Loucy (cell line): ENCODE data around the gene EML1.

Source experiments
- H2AFZ ChIP-seq: fragments of 200-600 bp; sonication (generic); 2 replicates; pipeline ENCODE4 v1.6.0; 2016; ENCODE audit warnings: antibody characterized with exemption, mild to moderate bottlenecking, low read length, moderate library complexity
- H3F3A ChIP-seq: fragments of 200-600 bp; 2 replicates; pipeline ENCODE4 v1.6.0; 2016; ENCODE audit warnings: antibody characterized with exemption, low read depth, mild to moderate bottlenecking
- H3K27me3 ChIP-seq: fragments of 200-600 bp; sonication (generic); 2 replicates; pipeline ENCODE4 v1.6.1; 2014; ENCODE audit warnings: low read length, mild to moderate bottlenecking; ENCODE audit not compliant: insufficient read depth, poor library complexity, severe bottlenecking
- H3K36me3 ChIP-seq: fragments of 200-600 bp; sonication (generic); 2 replicates; pipeline ENCODE4 v1.6.1; 2016; ENCODE audit warnings: low read length; ENCODE audit not compliant: insufficient read depth
- H3K4me1 ChIP-seq: fragments of 200-600 bp; sonication (generic); 2 replicates; pipeline ENCODE4 v1.5.1; 2014; ENCODE audit warnings: low read length, mild to moderate bottlenecking; ENCODE audit not compliant: insufficient read depth, poor library complexity, severe bottlenecking
- H3K4me2 ChIP-seq: fragments of 200-600 bp; sonication (generic); 2 replicates; pipeline ENCODE4 v1.6.0; 2014; ENCODE audit warnings: antibody characterized with exemption, low read length, low read depth, mild to moderate bottlenecking; ENCODE audit not compliant: poor library complexity, severe bottlenecking
- H3K4me3 ChIP-seq: fragments of 200-600 bp; sonication (generic); 2 replicates; pipeline ENCODE4 v1.5.1; 2014; ENCODE audit warnings: low read length, mild to moderate bottlenecking, mixed read lengths; ENCODE audit not compliant: poor library complexity, severe bottlenecking
- H3K79me2 ChIP-seq: fragments of 200-600 bp; sonication (generic); 2 replicates; pipeline ENCODE4 v1.6.1; 2014; ENCODE audit warnings: low read length; ENCODE audit not compliant: insufficient read depth
- H3K9ac ChIP-seq: fragments of 200-600 bp; sonication (generic); 2 replicates; pipeline ENCODE4 v1.6.0; 2014; ENCODE audit warnings: mild to moderate bottlenecking, low read depth, low read length, moderate library complexity; ENCODE audit not compliant: poor library complexity, severe bottlenecking
- H3K9me2 ChIP-seq: fragments of 200-600 bp; sonication (generic); replicated peaks from 2 replicates; pipeline ENCODE4 v1.6.1; 2016; ENCODE audit warnings: low read depth, low read length, mixed read lengths
- H3K9me3 ChIP-seq: fragments of 200-600 bp; sonication (generic); 2 replicates; pipeline ENCODE4 v1.6.1; 2014; ENCODE audit warnings: mild to moderate bottlenecking, antibody characterized with exemption, low read length, low read depth; ENCODE audit not compliant: insufficient read depth
- H4K20me1 ChIP-seq: fragments of 200-600 bp; sonication (generic); 2 replicates; pipeline ENCODE4 v1.6.0; 2014; ENCODE audit warnings: antibody characterized with exemption, low read length, mild to moderate bottlenecking; ENCODE audit not compliant: insufficient read depth, poor library complexity, severe bottlenecking
- EZH2phosphoT487 ChIP-seq: fragments of 200-600 bp; IDR thresholded peaks from 2 replicates; pipeline ENCODE4 v1.6.1; 2018; ENCODE audit warnings: antibody characterized with exemption, mild to moderate bottlenecking, moderate library complexity, borderline replicate concordance
- TF ChIP-seq, protein P1 (sequence below): fragments of 200-600 bp; sonication (generic); conservative IDR thresholded peaks from 2 replicates; pipeline ENCODE4 v1.5.1; 2014; ENCODE audit warnings: mild to moderate bottlenecking, antibody characterized with exemption, low read length

EML1 gene

DNA sequence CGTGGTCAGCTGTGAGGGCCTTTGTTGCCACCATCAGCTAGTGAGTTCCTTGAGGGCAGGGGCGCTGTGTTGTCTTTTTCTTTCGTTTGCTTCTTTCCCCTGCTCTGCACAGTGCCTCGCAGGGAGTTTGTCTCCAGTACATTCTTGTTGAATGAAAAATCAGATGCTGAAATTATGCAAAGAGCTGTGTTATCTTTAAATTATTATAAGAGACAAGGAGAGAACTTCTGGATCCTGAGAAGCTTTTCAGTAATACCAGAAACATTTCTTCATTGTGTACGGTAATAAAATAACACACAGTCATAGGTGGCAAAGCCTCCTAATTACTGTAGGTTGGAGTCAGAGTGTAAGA, 14.9 kb downstream of the EML1 start:
- peaks cover 99% of the 10 kb centered on the region for H3K27me3 ChIP-seq
- no peaks in the 10 kb centered on the region for H3K4me1 ChIP-seq
- H2AFZ ChIP-seq, result no peak overlapping the region
- H3K79me2 ChIP-seq, result no peaks in the 10 kb centered on the region
- H3K9ac ChIP-seq, result no peak overlapping the region
- no peaks in the 10 kb centered on the region for H3F3A ChIP-seq
- no peak overlapping the region for H3K4me3 ChIP-seq
- TF ChIP-seq EZH2phosphoT487, result no peak
- TF ChIP-seq, protein P1, sequence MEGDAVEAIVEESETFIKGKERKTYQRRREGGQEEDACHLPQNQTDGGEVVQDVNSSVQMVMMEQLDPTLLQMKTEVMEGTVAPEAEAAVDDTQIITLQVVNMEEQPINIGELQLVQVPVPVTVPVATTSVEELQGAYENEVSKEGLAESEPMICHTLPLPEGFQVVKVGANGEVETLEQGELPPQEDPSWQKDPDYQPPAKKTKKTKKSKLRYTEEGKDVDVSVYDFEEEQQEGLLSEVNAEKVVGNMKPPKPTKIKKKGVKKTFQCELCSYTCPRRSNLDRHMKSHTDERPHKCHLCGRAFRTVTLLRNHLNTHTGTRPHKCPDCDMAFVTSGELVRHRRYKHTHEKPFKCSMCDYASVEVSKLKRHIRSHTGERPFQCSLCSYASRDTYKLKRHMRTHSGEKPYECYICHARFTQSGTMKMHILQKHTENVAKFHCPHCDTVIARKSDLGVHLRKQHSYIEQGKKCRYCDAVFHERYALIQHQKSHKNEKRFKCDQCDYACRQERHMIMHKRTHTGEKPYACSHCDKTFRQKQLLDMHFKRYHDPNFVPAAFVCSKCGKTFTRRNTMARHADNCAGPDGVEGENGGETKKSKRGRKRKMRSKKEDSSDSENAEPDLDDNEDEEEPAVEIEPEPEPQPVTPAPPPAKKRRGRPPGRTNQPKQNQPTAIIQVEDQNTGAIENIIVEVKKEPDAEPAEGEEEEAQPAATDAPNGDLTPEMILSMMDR, result no peak
- H3K4me2 ChIP-seq, result no peak overlapping the region
- H4K20me1 ChIP-seq, result no peaks in the 10 kb centered on the region
- no peaks in the 10 kb centered on the region for H3K36me3 ChIP-seq
- no peaks in the 10 kb centered on the region for H3K9me3 ChIP-seq
- H3K9me2 ChIP-seq, result no peaks in the 10 kb centered on the region

DNA sequence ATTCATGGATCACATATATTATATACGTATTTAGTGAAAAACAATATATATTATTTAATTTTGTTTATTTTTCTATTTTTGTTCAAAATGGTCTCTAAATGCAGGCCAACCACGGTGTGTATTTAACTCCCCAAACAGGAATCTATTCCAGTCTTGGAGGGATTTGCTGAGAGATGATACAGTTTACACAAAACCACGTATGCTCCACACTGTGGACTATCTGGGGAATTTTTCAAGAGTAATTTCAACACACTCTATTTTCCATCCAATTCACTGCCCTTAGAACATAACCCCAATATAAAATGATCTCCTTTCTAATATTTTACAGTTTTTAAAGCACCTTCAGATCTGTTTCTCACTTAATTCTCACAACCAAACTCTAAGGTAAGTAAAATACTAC, 15.3 kb downstream of the EML1 start:
- Histone ChIP-seq H2AFZ (no peak overlapping the region), H3K4me1 (no peaks in the 10 kb centered on the region), H3K79me2 (no peaks in the 10 kb centered on the region), H4K20me1 (no peaks in the 10 kb centered on the region), H3K4me2 (no peak overlapping the region), H3K36me3 (no peaks in the 10 kb centered on the region), H3K9me3 (no peaks in the 10 kb centered on the region), H3K4me3 (no peak overlapping the region), H3K9ac (no peak overlapping the region), H3K27me3 (peaks cover 99% of the 10 kb centered on the region), H3K9me2 (no peaks in the 10 kb centered on the region), H3F3A (no peaks in the 10 kb centered on the region)
- TF ChIP-seq, protein P1, result no peak
- no peak for TF ChIP-seq EZH2phosphoT487

DNA sequence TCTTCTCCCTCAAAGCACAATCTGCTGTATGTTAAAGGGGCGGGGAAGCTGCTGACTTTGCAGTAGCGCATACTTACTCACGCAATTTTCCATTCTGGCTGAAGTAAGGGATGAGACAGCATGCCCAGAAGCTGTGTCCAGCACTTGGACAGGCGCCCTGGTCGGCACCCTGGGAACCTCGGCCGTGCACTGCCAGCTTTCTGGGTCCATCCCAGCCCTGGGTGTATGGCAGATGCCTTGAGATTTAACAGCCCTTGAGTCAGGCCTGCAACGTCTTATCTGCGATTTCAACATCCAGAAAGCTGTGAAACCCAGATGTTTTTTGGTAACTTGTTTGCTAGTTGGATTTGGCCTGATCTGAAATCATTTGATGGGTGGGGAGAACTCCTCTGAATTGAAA, 16.1 kb downstream of the EML1 start:
- Histone ChIP-seq H3K36me3 (no peaks in the 10 kb centered on the region), H3K9me2 (no peaks in the 10 kb centered on the region), H3F3A (no peaks in the 10 kb centered on the region), H2AFZ (no peak overlapping the region), H3K4me3 (no peak overlapping the region), H3K79me2 (no peaks in the 10 kb centered on the region), H3K4me1 (no peaks in the 10 kb centered on the region), H3K27me3 (peaks cover 99% of the 10 kb centered on the region), H4K20me1 (no peaks in the 10 kb centered on the region), H3K9me3 (no peaks in the 10 kb centered on the region), H3K9ac (no peak overlapping the region), H3K4me2 (no peak overlapping the region)
- TF ChIP-seq EZH2phosphoT487, result no peak
- TF ChIP-seq, protein P1, result no peak
